ENCODE results near the gene HDDC2. TPM values are rescaled to one million over a fixed set of nuclear protein-coding genes. Genes with fewer than 3 reads are reported as not detected.

The HDDC2 gene
- total RNA-seq, 2 donors from 2014 or later, result 76.4 to 108 TPM

DNA sequence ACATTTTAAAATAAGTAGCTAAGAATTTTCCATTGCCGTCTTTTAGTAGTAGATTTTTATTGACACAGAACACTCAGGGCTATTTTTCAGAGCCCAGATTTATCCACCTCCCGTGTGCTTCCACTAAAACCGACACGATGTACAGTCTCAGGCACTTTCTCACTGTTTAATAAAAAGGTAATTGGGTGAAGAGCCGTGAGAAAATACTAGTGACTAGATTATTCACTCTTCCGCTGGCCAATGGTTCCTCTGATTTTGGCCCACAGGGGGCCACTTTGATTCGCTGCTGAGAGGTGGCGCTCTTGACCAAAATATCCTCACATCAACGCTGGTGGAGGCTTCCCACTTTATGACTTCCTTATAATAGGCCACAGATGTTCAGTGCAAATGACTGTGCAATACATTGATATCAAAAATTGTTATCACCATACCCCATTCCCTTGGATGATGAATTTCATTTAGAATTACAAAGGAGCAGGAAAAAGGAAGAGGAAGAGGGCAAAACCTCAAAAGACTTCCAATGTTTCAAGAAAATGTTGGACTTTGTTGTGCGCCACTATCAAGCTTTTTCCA is 12.3 kb upstream of the HDDC2 start:
- Histone ChIP-seq H3K27me3 (ENCODE audit: control insufficient read depth, insufficient read depth, low read length, poor library complexity, severe bottlenecking) (no peaks in the 10 kb centered on the region), H3K9ac (ENCODE audit: extremely low read depth, low read length, poor library complexity, severe bottlenecking) (no peak overlapping the region), H3K36me3 (ENCODE audit: control insufficient read depth, insufficient read depth, low read length) (no peaks in the 10 kb centered on the region), H3K9me3 (ENCODE audit: control insufficient read depth, low read length) (no peaks in the 10 kb centered on the region), H3K4me1 (ENCODE audit: control insufficient read depth, insufficient read depth, low read length) (peaks cover 2% of the 10 kb centered on the region), H3K4me3 (ENCODE audit: low read length) (no peak overlapping the region), H3K27ac (ENCODE audit: low read depth, low read length) (no peak overlapping the region)
- Mint-ChIP-seq H3K4me1 (peaks cover 2% of the 10 kb centered on the region), H3K27ac (no peak overlapping the region), H3K4me3 (no peak overlapping the region), H3K9me3 (no peaks in the 10 kb centered on the region), H3K36me3 (ENCODE audit: low read depth) (no peaks in the 10 kb centered on the region), H3K27me3 (ENCODE audit: insufficient read depth) (peaks cover 2% of the 10 kb centered on the region)
- TF ChIP-seq, protein P1, sequence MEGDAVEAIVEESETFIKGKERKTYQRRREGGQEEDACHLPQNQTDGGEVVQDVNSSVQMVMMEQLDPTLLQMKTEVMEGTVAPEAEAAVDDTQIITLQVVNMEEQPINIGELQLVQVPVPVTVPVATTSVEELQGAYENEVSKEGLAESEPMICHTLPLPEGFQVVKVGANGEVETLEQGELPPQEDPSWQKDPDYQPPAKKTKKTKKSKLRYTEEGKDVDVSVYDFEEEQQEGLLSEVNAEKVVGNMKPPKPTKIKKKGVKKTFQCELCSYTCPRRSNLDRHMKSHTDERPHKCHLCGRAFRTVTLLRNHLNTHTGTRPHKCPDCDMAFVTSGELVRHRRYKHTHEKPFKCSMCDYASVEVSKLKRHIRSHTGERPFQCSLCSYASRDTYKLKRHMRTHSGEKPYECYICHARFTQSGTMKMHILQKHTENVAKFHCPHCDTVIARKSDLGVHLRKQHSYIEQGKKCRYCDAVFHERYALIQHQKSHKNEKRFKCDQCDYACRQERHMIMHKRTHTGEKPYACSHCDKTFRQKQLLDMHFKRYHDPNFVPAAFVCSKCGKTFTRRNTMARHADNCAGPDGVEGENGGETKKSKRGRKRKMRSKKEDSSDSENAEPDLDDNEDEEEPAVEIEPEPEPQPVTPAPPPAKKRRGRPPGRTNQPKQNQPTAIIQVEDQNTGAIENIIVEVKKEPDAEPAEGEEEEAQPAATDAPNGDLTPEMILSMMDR (conservative IDR thresholded peaks at IDR 0.05), result peak; percentile 95
- peak; percentile 85 for DNase-seq
- WGBS, 2 experiments (ENCODE audit: insufficient coverage in 1 of 2, insufficient read length in 1 of 2), result 21 to 24% methylated on average over 6 to 10 of the region's 10 CpGs

DNA sequence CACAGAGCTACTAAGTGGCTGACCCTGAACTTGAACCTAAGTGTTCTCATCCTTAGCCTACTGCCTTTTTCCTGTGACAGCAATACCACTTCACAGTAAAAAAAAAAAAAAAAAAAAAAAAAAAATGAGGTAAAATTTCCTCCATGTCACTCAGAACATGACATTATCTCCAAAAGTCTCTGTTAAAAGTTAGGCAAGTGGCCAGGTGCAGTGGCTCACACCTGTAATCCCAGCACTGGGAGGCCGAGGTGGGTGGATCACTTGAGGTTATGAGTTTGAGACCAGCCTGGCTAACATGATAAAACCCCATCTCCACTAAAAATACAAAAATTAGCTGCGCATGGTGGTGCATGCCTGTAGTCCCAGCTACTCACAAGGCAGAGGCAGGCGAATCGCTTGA is 11.2 kb upstream of the HDDC2 start:
- H3K4me1 Mint-ChIP-seq, result peaks cover 2% of the 10 kb centered on the region
- no peak overlapping the region for H3K4me3 Mint-ChIP-seq
- 77 to 82% methylated on average over 3 to 4 of the region's 4 CpGs for WGBS, 2 experiments (ENCODE audit: insufficient coverage in 1 of 2, insufficient read length in 1 of 2)
- Histone ChIP-seq H3K9me3 (ENCODE audit: control insufficient read depth, low read length) (no peaks in the 10 kb centered on the region), H3K4me1 (ENCODE audit: control insufficient read depth, insufficient read depth, low read length) (peaks cover 2% of the 10 kb centered on the region), H3K4me3 (ENCODE audit: low read length) (no peak overlapping the region), H3K9ac (ENCODE audit: extremely low read depth, low read length, poor library complexity, severe bottlenecking) (no peak overlapping the region), H3K27me3 (ENCODE audit: control insufficient read depth, insufficient read depth, low read length, poor library complexity, severe bottlenecking) (peaks cover 10% of the 10 kb centered on the region), H3K27ac (ENCODE audit: low read depth, low read length) (no peak overlapping the region), H3K36me3 (ENCODE audit: control insufficient read depth, insufficient read depth, low read length) (no peaks in the 10 kb centered on the region)
- H3K9me3 Mint-ChIP-seq, result no peaks in the 10 kb centered on the region
- TF ChIP-seq, protein P1 (conservative IDR thresholded peaks at IDR 0.05), result no peak
- peaks cover 11% of the 10 kb centered on the region for H3K27me3 Mint-ChIP-seq (ENCODE audit: insufficient read depth)
- no peak overlapping the region for H3K27ac Mint-ChIP-seq
- H3K36me3 Mint-ChIP-seq (ENCODE audit: low read depth), result no peaks in the 10 kb centered on the region
- DNase-seq, result no peak

DNA sequence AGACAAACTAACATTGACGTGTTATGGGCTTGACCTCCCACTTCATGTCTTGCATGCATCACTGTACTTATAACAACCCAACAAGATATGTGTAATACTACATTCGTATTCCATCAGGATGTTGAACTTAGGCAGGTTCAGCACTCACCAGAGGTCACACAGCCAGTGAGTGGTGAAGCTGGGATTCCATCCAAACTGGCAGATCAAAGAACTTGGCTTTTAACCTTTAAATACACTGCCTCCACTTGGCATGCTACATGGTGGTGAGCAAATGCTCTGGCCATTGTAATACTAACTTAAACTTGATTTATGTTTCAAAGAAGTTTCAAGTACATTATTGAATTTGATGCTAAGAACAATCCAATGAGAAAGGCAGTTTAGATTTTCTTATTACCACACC is 10.7 kb upstream of the HDDC2 start:
- Histone ChIP-seq H3K4me3 (ENCODE audit: low read length) (no peak overlapping the region), H3K9me3 (ENCODE audit: control insufficient read depth, low read length) (no peaks in the 10 kb centered on the region), H3K9ac (ENCODE audit: extremely low read depth, low read length, poor library complexity, severe bottlenecking) (no peak overlapping the region), H3K27ac (ENCODE audit: low read depth, low read length) (no peak overlapping the region), H3K4me1 (ENCODE audit: control insufficient read depth, insufficient read depth, low read length) (peaks cover 2% of the 10 kb centered on the region), H3K36me3 (ENCODE audit: control insufficient read depth, insufficient read depth, low read length) (no peaks in the 10 kb centered on the region), H3K27me3 (ENCODE audit: control insufficient read depth, insufficient read depth, low read length, poor library complexity, severe bottlenecking) (peaks cover 15% of the 10 kb centered on the region)
- no peaks in the 10 kb centered on the region for H3K9me3 Mint-ChIP-seq
- H3K4me1 Mint-ChIP-seq, result peaks cover 2% of the 10 kb centered on the region
- peaks cover 14% of the 10 kb centered on the region for H3K27me3 Mint-ChIP-seq (ENCODE audit: insufficient read depth)
- WGBS, 2 experiments (ENCODE audit: insufficient coverage in 1 of 2, insufficient read length in 1 of 2), result 87 to 100% methylated on average over 2 of the region's 2 CpGs
- H3K4me3 Mint-ChIP-seq, result no peak overlapping the region
- H3K36me3 Mint-ChIP-seq (ENCODE audit: low read depth), result no peaks in the 10 kb centered on the region
- TF ChIP-seq, protein P1 (conservative IDR thresholded peaks at IDR 0.05), result no peak
- no peak for DNase-seq
- H3K27ac Mint-ChIP-seq, result no peak overlapping the region
